GM18519 (cell line): Measurements from ENCODE around the gene PDE4D.
"Not testable (repeated sequence)": the region's sequence is repeated elsewhere in the genome, so short reads cannot be mapped to it uniquely, and the experiment has no call there.

Experiments
- ATAC-seq: cut with Tn5 transposase; IDR thresholded peaks from one replicate; pipeline ENCODE4 v1.9.1; 2021; ENCODE audit warnings: mild to moderate bottlenecking, moderate library complexity; ENCODE audit not compliant: unreplicated experiment, low FRiP score

The PDE4D gene

DNA sequence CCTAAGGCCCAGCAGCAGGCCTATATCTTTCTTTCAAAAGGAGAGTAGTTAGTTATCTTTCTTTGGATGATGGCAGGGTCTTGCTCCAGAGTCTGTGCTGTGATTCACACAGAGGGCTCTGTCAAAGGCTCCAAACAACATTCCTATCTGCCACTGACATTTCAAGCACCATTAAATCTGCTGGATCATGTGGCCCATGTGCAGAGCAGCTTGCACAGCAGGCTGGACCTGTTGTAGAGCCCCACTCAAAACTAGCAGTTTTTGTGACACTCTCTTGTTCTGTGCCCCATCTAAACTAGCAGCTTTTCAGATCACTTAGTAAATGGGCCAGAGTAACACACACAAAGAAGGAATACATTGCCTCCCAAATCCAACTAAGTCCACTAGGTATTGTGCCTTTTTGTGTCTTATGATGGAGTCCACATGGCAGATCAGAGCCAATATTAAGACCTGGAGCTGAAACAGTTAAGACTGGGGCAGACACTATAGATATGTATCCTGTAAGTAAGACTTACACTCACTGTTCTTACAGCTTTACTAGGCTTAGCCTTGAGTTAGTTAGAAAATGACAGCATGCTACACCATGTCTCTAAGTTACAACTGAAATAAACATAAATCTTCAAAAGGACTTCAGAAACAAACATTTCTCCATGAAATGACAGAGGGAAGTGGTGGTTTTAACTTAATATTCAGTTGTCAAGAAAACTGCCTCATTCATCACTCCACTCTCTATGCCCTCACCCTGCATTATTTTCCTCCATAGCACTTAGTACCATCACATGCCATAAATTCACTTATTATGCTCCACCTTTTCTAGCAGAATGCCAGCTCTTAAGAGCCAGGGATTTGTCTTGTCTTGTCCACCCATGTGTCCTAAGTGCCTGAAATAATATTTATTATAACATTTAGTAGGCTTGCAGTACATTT is 909.7 kb downstream of the PDE4D start:
- ATAC-seq: no peak

DNA sequence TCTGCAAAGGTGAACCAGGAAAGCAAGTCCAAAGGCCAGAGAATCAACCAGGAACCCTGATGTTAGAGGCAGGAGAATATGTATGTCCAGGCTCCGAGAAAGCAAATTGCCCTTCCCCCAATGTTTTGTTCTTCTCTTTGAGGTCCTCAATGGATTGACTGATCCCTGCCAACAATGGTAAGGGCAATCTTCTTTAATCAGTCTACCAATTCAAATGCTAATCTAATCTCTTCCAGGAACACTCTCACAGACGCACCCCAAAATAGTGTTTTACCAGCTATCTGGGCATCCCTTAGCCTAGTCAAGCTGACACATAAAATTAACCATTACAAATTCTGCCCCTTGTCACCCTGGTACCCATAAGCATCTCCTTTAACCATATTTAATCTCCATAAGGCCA is 912.6 kb downstream of the PDE4D start:
- no peak for ATAC-seq

DNA sequence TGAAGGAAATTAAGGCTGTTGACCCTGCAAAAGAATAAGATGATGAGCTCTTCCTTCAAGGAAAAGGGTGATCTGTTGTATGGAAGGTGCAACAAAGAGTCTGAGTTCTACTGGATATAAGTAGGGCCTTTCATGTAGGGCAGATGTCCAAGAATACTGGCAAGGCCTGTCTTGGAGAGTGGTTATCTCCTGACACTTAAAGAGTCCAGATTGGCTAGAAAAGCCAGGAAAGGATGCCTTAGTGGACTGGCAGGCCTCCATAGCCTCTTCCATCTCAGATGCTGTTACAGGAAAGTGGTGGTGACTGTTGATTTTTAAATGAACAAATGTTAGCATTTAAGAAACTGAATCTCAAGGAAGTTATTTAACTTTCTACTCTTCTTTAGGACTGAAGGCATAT is 914.4 kb downstream of the PDE4D start:
- ATAC-seq: no peak

DNA sequence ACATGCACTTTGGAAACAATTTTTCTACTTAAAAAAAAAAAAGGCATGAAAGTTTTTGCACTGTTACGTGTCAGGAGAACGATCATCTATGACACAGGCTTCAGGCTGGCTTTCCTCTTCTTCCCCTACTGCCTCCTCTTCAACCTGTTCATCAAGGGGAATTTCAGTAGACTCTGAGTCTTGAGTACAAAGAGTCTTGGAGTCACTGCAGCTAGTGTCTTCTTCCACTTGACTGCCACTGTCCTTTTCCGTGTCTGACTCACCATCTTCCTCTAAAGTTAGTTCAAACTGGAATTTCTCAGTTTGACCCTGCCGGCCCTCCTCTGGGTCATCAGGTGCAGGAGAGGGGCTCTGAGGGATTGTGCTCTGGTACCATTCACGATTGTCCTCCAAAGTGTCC is 918.9 kb downstream of the PDE4D start:
- ATAC-seq: no peak

DNA sequence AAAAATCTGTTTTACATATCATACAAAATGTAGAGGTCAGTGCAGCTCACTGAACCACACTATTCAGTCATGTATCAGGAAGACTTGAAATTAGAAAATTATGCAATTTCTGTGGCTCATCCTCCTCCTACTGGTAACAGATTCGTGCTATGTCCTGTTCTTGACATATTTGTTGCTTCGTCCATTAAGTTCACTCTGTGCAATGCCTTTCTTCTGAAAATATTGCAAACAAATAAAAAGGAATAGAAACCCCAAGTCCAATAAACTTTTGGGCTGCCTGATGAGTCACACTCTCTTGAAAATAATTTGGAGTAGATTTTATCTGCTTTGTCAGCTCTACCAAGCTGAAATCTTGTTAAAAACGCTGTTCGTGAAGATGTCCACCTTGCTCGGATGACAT is 919.4 kb downstream of the PDE4D start:
- ATAC-seq: no peak

DNA sequence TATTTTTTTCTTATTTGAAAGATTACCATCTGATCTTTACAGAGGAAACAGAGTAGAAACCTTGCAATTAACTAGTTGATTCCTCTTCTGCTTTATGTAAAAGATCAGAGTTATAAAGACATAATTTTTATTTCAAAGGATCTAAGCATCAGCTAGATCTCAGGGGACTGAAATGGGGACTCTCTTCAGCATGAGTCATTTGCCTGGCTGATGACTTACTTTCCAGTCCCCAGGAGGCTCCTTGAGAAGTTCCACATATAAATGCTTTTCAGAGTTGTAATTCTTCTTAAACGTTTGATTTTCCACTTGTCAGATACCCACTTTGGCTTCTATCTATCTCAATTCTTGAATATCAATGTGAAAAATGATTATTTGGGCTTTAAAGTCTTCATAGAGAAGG is 921.2 kb downstream of the PDE4D start:
- ATAC-seq: no peak

DNA sequence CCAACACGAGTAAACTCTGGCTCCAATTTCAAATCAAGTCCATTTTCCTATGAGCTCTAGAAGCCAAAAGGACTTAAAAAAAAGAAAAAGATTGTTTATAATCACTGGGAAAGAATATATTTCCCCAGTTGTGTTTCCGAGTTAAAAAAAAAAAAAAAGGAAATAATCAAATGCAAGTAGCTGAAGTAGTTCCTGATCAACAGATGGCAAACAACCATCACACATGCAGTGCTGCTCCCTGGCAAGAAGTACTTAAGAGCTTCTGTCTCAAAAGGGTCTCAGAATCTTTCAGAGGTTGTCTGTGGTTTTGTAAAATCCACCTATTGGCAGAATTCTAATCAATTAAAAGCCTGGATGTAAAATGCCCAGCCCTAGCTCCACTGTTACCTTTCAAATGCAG is 922.8 kb downstream of the PDE4D start:
- ATAC-seq: no peak

DNA sequence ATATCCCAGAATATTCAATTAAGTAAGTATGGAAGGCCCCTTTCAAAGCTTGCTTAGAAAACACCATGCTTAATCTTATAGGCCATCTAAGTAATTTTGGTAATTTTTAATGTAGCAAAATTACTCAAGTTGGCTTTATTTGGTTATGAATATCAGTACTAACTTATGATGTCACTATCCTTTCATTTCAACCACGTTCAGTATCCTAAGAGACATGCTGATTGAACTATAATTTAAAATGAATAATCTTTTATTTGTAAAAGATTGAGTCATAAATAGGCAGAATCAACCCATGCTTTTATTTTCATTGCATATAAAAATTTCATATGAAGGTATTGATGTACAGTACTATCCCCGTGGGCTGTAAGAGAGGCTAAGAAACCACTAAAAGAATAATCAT is 923.7 kb downstream of the PDE4D start:
- no peak for ATAC-seq

DNA sequence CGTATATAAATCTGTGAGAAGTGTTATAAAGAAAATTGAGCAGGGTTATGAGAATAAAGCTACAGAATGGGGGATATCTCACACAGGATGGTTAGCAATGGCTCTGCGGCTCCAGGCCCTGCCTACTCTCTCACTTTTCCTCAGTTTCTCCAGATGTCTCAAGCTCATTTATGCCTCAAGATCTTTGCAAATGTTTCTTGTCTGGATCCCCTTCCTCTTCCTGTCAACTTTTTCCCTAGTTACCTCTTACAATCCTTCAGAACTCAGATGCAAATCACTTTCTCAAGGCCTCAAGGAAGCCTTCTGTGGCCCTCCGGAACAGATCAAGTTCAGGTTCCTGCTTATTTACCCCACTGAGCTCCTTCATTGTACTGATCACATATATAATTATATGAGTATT is 924.3 kb downstream of the PDE4D start:
- ATAC-seq: no peak

DNA sequence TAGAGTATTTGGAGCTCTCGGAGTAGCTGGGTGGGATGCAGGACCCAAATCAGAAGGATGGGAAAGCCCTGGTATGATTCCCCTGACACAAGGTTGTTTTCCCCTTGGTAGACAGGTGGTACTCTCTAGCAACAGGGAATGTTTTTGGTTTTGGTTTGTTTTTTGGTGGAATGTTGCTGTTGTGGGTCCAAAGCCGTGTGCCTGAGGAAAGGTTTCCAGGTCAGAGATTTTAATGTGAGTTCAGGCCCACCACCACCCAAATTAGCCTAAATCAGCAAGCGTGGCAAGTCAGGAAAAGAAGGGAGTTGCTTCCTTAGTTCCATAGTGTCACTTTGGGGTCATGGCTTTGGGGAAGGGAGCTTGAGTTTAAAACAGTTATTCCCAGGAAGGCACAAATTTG is 925.2 kb downstream of the PDE4D start:
- no peak for ATAC-seq

DNA sequence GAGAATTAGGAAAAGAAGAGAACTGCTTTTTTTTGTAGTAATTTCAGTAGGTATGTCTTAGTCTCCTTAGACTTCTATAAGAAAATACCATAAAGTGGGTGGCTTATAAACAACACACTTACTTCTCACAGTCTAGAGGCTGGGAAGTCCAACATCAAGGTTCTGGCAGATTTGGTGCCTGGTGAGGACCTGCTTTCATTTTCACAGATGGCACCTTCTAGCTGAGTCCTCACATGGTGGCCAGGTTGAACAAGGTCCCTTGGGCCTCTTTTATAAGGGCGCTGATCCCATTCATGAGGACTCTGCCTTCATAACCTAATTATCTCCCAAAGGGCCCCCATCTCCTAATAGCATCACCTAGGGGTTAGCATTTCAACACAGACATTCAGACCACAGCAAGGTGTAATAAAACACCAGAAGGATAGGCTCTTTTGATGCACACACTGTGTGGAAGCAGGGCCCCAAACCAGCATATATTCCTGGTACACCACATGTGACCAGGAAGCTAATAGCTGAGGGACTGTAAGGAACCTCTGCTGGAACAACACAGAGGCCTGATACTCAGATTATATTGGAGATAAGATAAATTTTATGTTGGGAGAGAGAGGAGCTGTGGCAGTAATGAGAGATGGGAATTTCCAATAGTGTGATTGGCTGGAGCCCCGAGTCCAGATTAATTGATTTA is 925.8 kb downstream of the PDE4D start:
- ATAC-seq: no peak

DNA sequence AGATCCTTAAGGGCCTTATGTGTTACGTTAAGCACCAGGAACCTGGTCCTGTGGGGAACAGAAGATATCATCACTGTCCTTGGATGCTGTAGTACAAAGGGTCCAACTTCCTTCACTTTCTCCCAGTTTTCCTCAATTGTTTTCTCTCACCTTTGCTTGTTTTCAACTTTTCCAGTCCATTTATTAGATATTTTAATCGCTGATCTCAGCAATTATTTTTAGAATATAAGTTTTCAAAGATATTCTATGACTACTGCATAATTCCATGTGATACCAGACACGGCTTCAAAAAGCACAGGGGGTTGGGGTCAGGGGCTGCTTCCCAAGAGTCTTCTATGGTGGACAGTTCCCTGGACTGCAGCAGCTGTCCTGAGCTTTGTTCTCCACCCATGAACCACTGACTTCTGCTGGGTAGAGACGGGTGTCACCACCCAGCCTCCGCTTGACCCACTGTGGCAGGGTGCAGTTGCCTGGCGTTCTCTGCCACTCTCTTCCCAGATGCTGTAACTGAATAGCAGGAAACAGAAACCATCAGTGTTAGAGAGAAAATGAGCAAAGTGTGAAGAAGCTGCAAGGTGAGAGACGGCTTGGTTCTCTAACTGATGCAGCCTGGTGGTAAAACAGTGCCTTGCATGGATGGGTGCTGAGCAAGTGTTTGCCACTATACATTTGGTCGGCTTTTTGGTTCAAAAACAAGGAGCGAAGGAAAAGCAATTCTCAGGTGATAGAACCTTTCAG is 927.7 kb downstream of the PDE4D start:
- ATAC-seq: no peak

DNA sequence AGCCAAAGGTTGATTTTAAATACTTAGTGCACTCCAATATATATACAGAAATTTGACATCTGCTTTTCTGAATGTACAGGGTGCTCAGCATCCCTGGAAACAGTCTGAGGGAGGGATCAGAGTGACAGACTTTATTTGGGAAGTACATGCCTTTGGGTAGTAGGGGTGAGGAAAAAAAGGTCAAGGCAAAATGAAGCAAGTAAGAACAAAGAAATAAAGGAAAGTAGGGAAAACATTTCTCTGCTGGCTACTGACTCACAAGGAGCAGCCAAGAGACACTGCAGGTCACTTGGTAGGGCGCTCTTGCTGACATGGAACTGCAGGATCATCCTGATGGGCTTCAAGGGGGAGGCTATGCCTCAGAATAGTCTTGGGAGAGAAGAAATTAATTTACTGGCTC is 929.7 kb downstream of the PDE4D start:
- ATAC-seq: no peak

DNA sequence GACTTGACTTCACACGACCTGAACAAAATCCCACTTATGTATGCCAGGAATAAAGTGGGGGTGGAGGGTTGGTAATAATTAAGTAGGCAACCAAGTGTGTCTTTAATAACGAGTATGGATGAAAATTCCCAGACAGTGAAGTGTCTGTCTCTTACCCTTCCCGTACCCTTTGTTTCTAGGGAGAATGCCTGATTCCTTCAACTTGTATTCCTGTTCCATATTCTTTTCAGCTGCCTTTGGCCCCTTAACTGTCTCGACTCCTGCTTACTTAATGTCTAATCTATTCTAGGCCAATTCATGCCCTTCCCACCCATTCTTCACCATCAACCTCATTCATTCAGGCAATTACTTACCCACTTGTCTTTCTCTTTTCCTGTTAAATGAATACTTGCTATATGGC is 930.2 kb downstream of the PDE4D start:
- no peak for ATAC-seq

DNA sequence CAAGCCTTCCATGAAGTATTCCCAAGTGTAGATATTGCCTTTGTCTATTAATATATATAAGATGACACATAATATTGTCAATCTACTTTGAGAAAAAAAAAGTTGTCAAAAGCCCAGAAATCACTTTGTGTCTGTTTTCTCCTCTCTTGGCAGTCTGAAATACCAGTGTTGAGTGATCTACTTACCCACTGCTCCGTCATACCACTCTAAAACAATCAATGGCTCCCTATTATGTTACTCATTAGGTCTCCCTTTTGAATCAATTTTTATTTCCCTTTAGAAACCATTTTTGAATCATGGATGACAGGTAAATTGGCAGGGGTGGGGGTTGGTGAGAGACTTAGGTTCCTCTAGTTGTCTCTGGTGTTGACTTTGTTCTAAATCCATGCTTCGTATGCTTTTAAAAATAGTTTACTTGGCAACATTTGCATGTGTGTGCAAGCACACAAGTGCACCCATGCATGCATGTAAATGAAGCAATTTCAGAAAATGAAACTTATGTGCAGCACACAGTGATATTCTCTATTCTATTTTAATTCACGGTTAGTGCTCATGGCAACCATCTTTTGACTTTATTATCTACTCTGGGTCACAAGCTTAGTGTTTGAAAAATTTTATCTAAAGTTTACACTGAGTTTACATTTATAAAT is 931.8 kb downstream of the PDE4D start:
- peak; percentile 68 for ATAC-seq

DNA sequence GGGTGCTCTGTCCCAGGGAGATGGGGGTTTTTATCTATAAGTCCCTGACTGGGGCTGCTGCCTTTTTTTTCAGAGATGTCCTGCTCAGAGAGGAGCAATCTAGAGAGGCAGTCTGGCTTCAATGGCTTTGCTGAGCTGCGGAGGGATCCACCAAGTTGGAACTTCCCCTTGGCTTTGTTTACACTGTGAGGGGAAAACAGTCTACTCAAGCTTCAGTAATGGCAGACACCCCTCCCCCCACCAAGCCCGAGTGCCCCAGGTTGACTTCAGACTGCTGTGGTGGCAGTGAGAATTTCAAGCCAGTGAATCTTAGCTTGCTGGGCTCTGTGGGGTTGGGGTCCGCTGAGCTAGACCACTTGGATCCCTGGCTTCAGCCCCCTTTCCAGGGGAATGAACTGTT is 934.8 kb downstream of the PDE4D start:
- no peak for ATAC-seq

DNA sequence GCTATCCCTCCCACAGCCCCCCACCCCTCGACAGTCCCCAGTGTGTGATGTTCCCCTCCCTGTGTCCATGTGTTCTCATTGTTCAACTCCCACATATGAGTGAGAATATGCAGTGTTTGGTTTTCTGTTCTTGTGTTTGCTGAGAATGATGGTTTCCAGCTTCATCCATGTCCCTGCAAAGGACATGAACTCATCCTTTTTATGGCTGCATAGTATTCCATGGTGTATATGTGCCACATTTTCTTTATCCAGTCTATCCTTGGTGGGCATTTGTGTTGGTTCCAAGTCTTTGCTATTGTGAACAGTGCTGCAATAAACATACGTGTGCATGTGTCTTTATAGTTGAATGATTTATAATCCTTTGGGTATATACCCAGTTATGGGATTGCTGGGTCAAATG is 940.3 kb downstream of the PDE4D start:
- not testable (repeated sequence) for ATAC-seq

DNA sequence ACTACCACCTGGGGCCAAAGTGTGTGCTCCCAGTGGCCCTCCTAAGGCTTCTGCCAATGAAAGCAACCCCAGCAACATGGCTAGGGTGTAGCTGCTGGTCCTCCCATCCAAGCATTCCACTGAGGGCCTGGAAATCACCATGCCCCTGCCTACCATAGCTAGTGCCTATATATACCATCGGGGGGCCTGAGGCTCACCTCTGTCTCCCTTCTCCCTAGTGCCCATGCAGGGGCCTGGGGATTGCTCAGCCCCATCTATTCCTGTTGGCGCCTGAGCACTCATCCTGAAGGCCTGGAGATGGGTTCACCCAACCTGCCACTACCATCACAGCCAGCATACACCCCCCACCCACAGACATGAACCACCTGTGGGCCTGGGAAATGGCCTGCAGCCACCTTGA is 943.3 kb downstream of the PDE4D start:
- no peak for ATAC-seq

DNA sequence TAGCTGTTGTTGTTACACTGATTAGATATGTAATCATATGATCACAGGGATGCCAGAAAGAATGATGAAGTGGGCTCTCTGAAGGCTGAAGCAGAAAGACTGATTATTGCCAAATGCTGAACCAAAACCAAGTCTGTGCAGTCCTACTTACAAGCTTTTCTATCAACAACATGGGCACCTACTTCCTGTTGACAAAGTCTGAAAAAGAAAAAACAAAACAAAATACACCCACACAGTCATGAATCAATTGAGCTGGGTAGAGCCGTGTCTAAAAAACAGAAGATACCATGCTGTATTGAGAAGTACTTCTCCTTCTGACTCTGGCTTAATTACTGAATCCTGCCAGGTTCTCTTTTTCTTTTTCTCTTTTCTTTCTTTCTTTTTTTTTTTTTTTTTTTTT is 947.3 kb downstream of the PDE4D start:
- no peak for ATAC-seq

DNA sequence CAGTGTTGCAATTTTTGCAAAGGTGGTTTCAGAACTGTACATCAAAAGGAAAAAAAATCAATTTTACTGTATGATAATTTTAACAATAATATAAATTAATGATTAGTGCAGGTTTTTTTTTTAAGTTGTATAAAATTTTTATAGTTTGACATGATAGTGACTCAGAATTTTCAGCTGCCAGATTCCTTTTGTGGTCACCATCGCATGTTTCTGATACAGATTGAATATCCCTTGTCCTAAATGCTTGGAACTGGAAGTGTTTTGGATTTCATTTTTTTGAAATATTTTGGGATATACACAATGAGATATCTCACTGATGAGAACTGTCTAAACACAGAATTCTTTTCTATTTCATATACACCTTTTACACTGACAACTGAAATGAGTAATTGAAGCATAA is 949.3 kb downstream of the PDE4D start:
- ATAC-seq: no peak

DNA sequence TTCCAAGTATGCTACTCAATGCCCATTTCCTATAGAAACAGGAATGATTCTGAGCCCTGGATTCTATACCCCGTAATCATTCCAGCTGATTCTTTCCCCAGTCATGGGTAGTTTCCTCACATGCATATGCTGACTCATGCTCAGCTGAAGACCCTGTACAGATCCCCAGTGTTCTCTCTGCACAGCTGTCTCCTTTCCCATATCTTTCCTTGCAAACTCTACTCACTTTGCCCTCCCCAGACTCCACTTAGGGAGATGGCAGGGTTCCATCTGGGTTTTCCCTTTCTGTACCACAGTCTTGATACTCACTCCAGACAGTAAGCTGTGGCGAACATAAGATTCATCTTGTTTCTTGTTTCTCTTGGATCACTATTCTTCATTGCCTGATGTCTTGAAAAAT is 953.1 kb downstream of the PDE4D start:
- no peak for ATAC-seq
